OCI-LY1 (cell line): ENCODE results near the gene TNPO2.

Source experiments
- CTCF ChIP-seq: fragments of 200-600 bp; sonication (generic), shearing (Covaris generic); IDR thresholded peaks from 2 replicates; pipeline ENCODE4 v1.5.1; 2017; ENCODE audit warnings: mild to moderate bottlenecking, antibody characterized with exemption, low read length, moderate library complexity, mixed read lengths
- EZH2 ChIP-seq: fragments of 200-600 bp; sonication (generic), shearing (Covaris generic); IDR thresholded peaks from 2 replicates; pipeline ENCODE4 v1.8.0; 2017; ENCODE audit warnings: borderline replicate concordance, mixed run types, mild to moderate bottlenecking, antibody characterized with exemption, low read length, moderate library complexity, mixed read lengths

DNA sequence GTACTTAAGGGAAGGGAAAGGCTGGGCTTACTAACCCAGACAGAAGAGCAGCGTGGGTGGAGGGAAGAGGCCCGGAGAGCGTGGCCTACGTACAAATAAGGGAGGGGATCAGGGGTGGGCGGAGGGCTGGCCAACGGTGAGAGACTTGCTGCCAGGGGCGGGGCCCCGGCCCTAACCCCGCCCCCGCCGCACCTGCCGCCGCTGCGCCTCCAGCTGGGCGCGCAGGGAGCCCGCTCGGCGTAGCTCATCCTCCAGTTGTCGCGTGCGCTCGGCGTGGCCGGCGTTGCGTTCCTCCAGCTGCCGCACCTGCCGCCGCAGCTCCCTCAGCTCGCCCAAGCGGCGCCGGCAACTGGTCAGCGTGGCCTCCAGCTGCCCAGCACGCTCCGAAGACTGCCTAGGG lies 46.0 kb upstream of the TNPO2 start:
- TF ChIP-seq EZH2 (no peak), CTCF (no peak)
